ENCODE results near the gene CHD2. TPM values are rescaled to one million over a fixed set of nuclear protein-coding genes. Genes with fewer than 3 reads are reported as not detected.

Gene CHD2
- total RNA-seq, 1 experiment from 2014 or later: 120 TPM

DNA sequence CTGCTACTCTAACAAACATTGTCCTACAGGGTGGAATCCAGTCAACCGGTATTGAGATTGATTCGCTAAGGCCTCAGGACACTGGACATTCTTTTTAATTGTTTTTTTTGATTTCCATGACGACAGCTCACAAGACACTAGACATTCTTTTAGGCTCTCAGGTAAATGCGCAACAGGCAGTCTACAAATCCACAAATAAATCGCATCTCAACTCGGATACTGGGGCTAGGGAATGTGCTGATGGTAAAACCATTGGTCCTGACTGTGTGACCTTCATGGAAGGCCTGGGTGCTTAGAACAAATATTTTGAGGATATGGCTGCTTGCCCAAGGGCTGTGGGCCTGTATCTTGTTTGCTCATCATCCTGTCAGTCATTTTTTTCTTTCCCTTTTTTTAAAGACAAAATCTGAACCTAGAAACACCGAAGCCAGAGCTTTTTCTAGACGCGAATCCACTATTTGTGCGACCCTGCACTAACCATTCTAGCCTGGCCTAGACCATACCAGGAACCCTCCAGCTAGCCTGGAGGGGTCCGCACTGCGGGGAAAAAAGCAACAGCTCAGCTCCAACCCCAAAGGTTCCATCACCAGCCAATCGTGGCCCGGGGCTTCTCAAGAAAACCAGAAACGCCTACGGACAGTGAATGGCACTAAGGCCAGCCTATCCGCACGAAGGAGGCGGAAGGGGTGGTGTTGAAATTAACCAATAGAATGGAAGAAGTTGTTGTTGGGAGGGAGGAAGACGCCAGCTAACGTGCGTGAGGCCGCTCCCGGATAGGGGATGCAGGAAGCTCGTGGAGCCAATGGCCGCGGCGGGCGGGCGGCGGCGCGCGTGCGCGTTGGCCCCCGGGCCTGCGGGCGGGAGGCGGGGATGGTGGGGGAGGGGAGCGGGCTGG, 18.1 kb upstream of the CHD2 start:
- Histone ChIP-seq H3K4me1 (replicated peaks; ENCODE audit: insufficient read depth) (peaks cover 42% of the 10 kb centered on the region), H3K36me3 (ENCODE audit: low read depth) (peaks cover 30% of the 10 kb centered on the region), H4K20me1 (ENCODE audit: insufficient read depth) (peaks cover 19% of the 10 kb centered on the region; the same call in 1 of the 2 replicates), H3K9me3 (ENCODE audit: insufficient read depth, low read depth) (no peaks in the 10 kb centered on the region), H3K27me3 (ENCODE audit: insufficient read depth, low read depth) (no peaks in the 10 kb centered on the region), H3K9me2 (ENCODE audit: insufficient read depth) (no peaks in the 10 kb centered on the region), H2AFZ (peak overlapping the region; percentile 87), H3K4me2 (peak overlapping the region; percentile 85), H3K27ac (peak overlapping the region; percentile 74), H3K4me3 (peak overlapping the region; percentile 58), H3F3A (ENCODE audit: insufficient read depth, low read depth) (peaks cover 29% of the 10 kb centered on the region), H3K79me2 (ENCODE audit: low read depth) (peaks cover 42% of the 10 kb centered on the region)
- TF ChIP-seq EZH2 (IDR thresholded peaks at IDR 0.05; ENCODE audit: low read depth): no peak
- TF ChIP-seq, protein P1, sequence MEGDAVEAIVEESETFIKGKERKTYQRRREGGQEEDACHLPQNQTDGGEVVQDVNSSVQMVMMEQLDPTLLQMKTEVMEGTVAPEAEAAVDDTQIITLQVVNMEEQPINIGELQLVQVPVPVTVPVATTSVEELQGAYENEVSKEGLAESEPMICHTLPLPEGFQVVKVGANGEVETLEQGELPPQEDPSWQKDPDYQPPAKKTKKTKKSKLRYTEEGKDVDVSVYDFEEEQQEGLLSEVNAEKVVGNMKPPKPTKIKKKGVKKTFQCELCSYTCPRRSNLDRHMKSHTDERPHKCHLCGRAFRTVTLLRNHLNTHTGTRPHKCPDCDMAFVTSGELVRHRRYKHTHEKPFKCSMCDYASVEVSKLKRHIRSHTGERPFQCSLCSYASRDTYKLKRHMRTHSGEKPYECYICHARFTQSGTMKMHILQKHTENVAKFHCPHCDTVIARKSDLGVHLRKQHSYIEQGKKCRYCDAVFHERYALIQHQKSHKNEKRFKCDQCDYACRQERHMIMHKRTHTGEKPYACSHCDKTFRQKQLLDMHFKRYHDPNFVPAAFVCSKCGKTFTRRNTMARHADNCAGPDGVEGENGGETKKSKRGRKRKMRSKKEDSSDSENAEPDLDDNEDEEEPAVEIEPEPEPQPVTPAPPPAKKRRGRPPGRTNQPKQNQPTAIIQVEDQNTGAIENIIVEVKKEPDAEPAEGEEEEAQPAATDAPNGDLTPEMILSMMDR (conservative IDR thresholded peaks at IDR 0.05): no peak
- peak; percentile 97 to 98 for DNase-seq
- CTCF ChIA-PET: interaction anchor here (0.5 to 1.0 kb wide), 3 partner anchors 8 to 72 kb away, joined by 3 to 10 read pairs (median 6); no protein-coding TSS in a partner anchor
- POLR2A ChIA-PET (ENCODE audit: unreplicated experiment): interaction anchor here (0.5 to 2.0 kb wide), 28 partner anchors 10 to 940 kb away, joined by 3 to 38 read pairs (median 7); partner anchors contain the start of gene CHD2
- intact Hi-C loops (cut with micrococcal nuclease; ENCODE audit: unreplicated experiment): loop anchor here (1.0 kb wide), 5 partner anchors 22 to 73 kb away; no protein-coding TSS in a partner anchor
- BruUV-seq (replicated peaks): TSS peak; percentile 92

DNA sequence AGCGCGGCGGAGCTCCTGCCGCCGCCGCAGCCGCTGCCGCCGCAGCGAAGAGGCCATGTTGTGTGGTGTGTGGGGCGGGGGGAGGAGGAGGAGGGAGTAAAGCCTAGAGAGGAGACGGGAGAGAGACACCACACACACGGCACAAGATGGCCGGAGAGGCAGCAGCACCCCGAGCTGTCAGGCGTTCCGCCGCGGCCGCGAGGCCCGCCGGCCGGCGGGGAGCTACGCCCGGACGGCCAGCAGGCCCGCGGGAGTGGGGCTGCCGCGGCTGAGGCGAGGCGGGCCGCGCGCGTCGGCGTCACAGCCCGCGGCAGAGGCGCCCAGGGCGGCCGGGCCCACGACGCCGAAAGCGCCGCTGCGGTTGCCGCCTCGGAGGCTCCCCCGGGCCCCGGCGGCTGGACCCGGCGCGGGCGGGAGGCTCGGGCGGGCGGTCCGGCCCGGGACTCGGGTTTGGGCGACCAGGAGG, 17.4 kb upstream of the CHD2 start:
- no peaks in the 10 kb centered on the region for H3K9me2 ChIP-seq (ENCODE audit: insufficient read depth)
- peak overlapping the region; percentile 86 for H3K4me3 ChIP-seq
- H3K27ac ChIP-seq: peak overlapping the region; percentile 82
- no peaks in the 10 kb centered on the region for H3K9me3 ChIP-seq (ENCODE audit: insufficient read depth, low read depth)
- no TSS peak for BruUV-seq (replicated peaks)
- peak overlapping the region; percentile 97 for H3K4me2 ChIP-seq
- H2AFZ ChIP-seq: no peak overlapping the region
- H3K27me3 ChIP-seq (ENCODE audit: insufficient read depth, low read depth): no peaks in the 10 kb centered on the region
- DNase-seq: no peak
- peaks cover 19% of the 10 kb centered on the region; the same call in 1 of the 2 replicates for H4K20me1 ChIP-seq (ENCODE audit: insufficient read depth)
- intact Hi-C loops (cut with micrococcal nuclease; ENCODE audit: unreplicated experiment): loop anchor here (1.0 kb wide), 5 partner anchors 22 to 73 kb away; no protein-coding TSS in a partner anchor
- CTCF ChIA-PET: interaction anchor here (0.7 to 1.0 kb wide), 4 partner anchors 12 to 724 kb away, joined by 3 to 6 read pairs (median 4); no protein-coding TSS in a partner anchor
- POLR2A ChIA-PET (ENCODE audit: unreplicated experiment): interaction anchor here (0.5 to 2.0 kb wide), 22 partner anchors 9 to 941 kb away, joined by 3 to 38 read pairs (median 8); partner anchors contain the start of gene CHD2
- H3F3A ChIP-seq (ENCODE audit: insufficient read depth, low read depth): peaks cover 30% of the 10 kb centered on the region
- H3K4me1 ChIP-seq (replicated peaks; ENCODE audit: insufficient read depth): peaks cover 36% of the 10 kb centered on the region
- H3K36me3 ChIP-seq (ENCODE audit: low read depth): peaks cover 35% of the 10 kb centered on the region
- TF ChIP-seq, protein P1 (conservative IDR thresholded peaks at IDR 0.05): no peak
- no peak for TF ChIP-seq EZH2 (IDR thresholded peaks at IDR 0.05; ENCODE audit: low read depth)
- H3K79me2 ChIP-seq (ENCODE audit: low read depth): peaks cover 49% of the 10 kb centered on the region

DNA sequence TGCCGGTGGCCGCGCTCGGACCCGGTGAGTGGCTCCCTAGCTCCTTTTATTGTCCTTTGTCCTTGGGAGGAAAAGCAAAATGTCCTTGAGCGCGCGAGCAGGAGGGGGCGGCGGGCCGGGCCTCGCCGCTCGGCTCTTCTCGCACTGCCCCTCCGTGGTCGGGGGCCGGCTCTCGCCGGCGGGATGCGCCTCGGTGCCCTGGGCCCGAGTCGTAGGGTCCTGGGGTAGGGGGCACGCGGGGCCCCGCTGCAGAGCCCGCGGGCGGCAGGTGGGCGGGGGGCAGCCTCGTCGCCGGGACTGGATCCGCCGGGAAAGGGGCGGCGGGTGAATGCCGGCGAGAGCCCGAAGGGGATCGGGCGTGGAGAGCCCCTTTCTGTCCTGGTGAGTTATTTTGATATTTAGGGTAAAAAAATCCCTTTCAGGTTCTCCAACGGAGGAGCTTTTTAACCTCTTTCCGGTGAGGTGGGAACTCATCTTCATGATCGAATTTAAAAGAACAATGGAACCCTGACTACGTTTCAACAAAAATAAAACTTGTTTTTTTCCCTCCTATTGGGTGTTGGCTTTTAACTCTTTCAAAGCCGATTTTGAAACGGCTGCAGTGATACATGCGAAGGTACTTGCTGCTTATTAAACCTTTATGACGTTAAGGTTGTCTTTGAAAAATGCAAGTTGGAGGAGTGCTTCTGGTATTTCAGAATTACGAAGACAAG, 16.8 kb upstream of the CHD2 start:
- no peak overlapping the region for H2AFZ ChIP-seq
- H4K20me1 ChIP-seq (ENCODE audit: insufficient read depth): peaks cover 19% of the 10 kb centered on the region; the same call in 1 of the 2 replicates
- CTCF ChIA-PET: interaction anchor here (0.7 kb wide), 2 partner anchors 13 to 725 kb away, joined by 3 to 4 read pairs; no protein-coding TSS in a partner anchor
- TF ChIP-seq, protein P1 (conservative IDR thresholded peaks at IDR 0.05): no peak
- no peak for TF ChIP-seq EZH2 (IDR thresholded peaks at IDR 0.05; ENCODE audit: low read depth)
- intact Hi-C loops (cut with micrococcal nuclease; ENCODE audit: unreplicated experiment): no loop called here
- POLR2A ChIA-PET (ENCODE audit: unreplicated experiment): interaction anchor here (0.6 to 2.0 kb wide), 5 partner anchors 17 to 82 kb away, joined by 3 to 32 read pairs (median 10); partner anchors contain the start of gene CHD2
- peak overlapping the region; percentile 82 for H3K27ac ChIP-seq
- H3K36me3 ChIP-seq (ENCODE audit: low read depth): peaks cover 41% of the 10 kb centered on the region
- no peaks in the 10 kb centered on the region for H3K27me3 ChIP-seq (ENCODE audit: insufficient read depth, low read depth)
- no peaks in the 10 kb centered on the region for H3K9me2 ChIP-seq (ENCODE audit: insufficient read depth)
- H3F3A ChIP-seq (ENCODE audit: insufficient read depth, low read depth): peaks cover 36% of the 10 kb centered on the region
- H3K9me3 ChIP-seq (ENCODE audit: insufficient read depth, low read depth): no peaks in the 10 kb centered on the region
- H3K4me3 ChIP-seq: peak overlapping the region; percentile 86
- H3K4me1 ChIP-seq (replicated peaks; ENCODE audit: insufficient read depth): peaks cover 41% of the 10 kb centered on the region
- peaks cover 54% of the 10 kb centered on the region for H3K79me2 ChIP-seq (ENCODE audit: low read depth)
- DNase-seq: no peak
- BruUV-seq (replicated peaks): no TSS peak
- H3K4me2 ChIP-seq: peak overlapping the region; percentile 97
